HG03521 (cell line): ENCODE measurements around the gene THRAP3.
"Not testable (repeated sequence)": the region's sequence is repeated elsewhere in the genome, so short reads cannot be mapped to it uniquely, and the experiment has no call there.

Experiments used
- ATAC-seq: cut with Tn5 transposase; IDR thresholded peaks from one replicate; pipeline ENCODE4 v1.9.1; 2021; ENCODE audit warnings: mild to moderate bottlenecking, moderate library complexity; ENCODE audit not compliant: unreplicated experiment

The THRAP3 gene

DNA sequence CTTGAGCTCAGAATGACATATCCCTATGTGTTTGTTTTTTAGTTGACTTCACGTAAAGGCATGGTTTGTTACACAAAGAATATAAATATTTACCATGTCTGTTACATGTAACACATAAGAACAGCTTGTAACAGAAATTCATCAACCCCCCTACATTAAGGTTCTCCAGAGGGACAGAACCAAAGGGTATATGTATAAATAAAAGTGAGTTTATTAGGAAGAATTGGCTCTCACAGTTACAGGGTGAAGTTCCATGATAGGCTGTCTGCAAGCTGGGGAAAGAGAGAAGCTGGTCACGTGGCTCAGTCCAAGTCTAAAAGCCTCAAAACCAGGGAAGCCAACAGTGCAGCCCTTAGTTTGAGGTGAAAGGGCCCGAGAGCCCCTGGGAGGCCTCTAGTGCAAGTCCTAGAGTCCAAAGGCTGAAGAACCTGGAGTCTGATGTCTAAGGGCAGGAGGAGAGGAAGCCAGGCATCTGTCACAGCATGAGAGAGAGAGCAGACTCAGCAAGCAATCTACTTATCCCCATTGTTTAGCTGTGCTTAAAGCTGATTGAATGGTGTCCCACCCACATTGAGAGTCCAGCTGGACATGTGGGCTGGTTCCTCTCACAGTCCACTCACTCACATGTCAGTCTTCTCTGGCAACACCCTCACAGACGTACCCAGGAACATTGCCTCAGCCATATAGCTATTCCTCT is 15.8 kb downstream of the THRAP3 start:
- no peak for ATAC-seq

DNA sequence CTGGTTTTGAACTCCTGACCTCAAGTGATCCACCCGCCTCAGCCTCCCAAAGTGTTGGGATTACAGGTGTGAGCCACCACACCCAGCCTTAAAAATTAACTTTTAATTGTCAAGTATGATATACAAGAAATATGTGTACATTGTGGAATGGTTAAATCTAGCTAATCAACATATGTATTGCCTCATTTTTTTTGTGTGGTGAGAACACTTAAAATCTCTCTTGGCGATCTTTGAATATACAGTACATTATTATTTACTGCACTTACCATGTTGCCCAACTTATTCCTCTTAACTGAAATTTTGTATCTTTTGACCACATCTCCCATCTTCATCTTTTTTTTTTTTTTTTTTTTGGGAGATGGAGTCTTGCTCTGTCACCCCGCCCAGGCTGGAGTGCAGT is 23.3 kb downstream of the THRAP3 start:
- no peak for ATAC-seq

DNA sequence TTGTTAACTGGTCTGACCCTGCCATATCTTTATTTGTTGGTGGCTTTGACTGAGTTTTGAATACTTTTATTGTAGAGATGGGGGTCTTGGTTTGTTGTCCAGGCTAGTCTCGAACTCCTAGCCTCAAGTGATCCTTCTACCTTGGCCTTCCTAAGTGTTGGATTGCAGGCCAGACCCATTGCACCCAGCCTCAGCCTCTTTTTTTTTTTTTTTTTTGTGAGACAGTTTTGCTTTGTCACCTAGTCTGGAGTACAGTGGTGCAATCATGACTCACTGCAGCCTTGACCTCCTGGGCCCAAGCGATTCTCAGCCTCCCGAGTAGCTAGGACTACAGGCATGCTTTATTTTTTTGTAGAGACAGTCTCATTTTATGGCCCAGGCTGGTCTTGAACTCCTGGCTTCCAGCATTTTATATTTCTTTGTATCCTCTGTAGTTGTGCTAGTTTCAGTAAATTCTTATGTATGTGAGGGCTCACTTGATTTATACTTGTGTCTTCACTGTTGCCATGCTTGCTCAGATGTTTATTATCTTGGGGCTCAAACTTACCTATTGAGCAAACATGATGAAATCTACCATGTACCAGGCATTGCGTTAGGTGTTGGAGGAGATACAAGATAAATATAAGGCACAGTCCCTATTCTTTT is 24.1 kb downstream of the THRAP3 start:
- no peak for ATAC-seq

DNA sequence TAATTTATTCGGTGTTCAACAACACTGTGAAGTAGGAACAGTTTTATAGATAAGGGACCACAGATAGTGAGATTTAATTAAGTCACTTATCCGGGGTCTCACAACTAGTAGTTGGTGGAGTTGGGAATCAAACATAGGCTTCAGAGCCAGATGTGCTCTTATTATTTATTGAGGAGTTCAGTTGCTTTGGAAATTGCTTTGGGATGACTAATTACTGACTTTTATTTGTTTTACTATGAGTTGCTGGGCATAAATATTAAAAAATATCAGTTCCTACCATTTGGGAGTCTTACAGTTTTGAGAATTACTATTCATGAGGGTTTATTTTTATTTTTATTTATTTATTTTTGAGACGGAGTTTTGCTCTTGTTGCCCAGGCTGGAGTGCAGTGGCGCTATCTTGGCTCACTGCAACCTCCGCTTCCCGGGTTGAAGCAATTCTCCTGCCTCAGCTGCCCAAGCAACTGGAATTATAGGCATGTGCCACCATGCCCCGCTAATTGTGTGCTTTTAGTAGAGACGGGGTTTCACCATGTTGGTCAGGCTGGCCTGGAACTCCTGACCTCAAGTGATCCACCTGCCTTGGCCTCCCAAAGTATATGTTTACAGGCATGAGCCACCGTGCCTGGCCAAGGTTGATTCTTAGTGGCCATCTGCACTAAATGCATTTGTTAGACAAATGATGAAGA is 27.7 kb downstream of the THRAP3 start:
- no peak for ATAC-seq

DNA sequence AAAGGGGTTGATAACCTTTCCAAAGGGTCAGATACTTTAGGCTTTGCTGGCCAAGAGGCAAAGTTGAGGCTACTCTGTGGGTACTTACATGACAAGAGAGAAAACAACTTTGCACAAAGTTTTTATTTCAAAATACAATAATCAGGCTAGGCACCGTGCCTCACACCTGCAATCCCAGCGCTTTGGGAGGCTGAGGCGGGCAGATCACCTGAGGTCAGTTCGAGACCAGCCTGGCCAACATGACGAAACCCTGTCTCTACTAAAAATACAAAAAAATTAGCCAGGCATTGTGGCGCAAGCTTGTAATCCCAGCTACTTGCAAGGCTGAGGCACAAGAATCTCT is 28.2 kb downstream of the THRAP3 start:
- not testable (repeated sequence) for ATAC-seq

DNA sequence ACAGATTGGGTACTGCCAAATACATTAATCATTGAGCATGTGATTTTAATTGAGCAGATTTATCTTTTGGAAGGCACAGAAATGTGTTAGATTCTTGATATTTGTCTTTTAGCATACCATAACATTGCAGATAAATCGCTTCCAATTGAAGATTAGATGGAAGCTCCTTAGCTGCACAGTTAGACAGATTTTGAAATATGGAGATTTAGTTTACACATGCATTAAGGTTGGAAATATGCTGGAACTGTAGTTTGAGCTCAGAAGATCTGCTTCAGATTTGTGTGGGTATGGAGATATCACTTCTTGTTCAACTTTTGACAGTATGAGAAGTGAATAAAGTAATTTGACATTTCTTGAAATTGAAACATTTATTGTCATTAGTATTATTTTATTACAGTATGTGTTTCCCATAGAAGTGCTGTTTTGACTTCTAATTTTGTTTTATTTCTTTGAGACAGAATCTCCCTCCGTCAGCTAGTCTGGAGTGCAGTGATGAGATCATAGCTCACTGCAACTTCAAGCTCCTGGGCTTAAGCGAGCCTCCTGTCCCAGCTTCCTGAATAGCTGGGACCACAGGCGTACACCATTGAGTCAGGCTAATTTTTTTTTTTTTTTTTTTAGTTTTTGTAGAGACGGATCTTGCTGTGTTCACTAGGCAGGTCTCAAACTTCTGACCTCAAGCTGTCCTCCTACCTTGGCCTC is 29.1 kb downstream of the THRAP3 start:
- no peak for ATAC-seq

DNA sequence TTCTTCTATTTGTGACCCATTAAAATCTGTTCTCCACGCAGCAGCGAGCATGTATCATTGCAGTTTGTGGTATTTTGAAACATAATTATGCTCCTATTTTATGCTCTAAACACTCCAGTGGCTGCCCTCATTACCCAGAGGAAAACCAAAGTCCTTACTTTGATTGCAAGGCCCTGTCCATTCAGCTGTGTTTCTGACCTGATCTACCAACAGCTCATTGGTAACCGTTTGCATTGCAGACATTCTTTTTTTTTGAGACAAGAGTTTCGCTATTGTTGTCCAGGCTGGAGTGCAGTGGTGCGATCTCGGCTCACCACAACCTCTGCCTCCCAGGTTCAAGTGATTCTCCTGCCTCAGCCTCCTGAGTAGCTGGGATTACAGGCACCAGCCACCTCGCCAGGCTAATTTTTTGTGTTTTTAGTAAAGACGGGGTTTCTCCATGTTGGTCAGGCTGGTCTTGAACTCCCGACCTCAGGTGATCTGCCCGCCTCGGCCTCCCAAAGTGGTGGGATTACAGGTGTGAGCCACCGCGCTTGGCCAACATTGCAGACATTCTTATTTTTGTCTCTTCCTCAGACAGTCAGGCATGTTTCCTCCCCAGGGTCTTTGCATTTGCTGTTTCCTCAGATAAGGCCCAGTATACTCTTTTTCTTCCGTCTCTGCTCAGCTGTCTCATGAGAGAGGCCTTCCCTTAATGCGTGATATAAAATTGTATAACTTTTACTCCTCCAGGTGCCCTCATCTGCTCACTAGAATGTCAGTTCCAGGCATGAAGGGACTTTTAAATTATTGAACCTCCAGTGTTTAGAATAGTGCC is 32.5 kb downstream of the THRAP3 start:
- no peak for ATAC-seq

DNA sequence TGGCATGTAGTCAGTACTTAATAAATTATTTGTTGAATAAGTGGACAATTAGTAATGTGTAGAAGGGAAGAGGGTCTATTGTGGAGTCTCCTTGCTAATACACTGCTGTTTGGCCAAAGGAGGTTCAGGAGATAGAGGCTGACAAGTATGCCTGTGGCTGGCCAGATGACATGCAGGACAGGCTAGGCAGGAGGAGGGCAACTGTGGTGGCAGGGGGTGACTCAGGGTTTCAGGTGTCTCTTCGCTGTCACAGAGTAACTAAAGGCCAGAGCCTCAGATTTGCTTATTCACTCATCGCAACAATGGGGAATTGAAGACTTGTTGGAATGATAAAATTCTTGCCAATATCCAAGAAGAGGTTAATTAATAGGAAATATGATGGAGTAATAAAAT is 33.1 kb downstream of the THRAP3 start:
- ATAC-seq = no peak

DNA sequence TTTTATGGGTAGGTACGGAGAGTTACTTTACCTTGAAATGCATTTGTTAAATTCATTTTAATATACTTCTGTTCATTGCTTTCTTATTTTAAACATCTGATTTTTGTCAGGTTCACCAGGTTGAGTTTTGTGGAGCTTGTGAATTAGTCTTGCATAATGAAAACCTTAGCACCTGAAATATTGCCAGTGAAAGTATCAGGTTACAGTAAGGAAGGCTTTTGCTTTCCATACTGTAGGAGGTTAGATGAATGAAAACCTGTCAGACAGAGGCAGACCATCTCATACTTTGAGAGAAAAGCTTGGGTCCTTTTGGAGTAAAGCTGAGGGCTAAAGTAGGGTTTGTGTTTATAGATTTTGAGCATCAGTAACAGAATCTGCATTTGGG is 34.7 kb downstream of the THRAP3 start:
- no peak for ATAC-seq

DNA sequence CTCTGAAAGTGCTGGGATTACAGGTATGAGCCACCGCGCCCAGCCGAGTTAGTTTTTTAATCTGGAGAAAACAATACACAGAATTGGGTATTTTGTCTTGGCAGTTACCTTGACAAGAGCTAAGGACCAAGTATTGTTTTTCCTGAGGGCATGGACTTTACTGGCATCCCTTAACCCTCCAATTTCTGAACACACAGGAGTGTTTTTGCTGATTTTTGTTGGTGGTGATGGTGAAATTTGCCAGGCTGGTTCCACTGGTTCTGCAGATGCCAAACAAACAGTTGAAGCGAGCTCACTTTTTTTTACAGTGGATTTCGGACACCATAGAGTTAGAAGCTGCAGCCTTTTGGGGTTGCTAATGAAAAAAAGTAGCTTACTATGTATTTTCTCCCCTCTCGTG is 44.7 kb downstream of the THRAP3 start:
- no peak for ATAC-seq

DNA sequence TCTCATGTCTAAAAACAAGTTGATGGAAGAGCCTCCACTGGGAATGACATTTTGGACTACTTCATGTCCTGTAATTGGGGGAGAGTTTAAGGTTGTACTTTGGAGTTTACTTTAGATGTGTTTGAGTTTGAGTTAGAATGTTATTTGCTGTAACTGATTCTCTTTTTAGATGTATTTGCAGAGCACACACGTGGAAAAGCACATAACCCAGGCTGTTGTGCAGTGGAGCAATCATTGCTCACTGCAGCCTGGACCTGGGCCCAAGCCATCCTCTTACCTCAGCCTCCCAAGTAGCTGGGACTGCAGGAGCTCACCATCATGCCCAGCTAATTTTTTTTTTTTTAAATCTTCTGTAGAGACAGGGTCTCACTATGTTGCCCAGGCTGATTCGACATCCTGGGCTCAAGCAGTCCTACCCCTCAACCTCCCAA is 45.2 kb downstream of the THRAP3 start:
- ATAC-seq = no peak

DNA sequence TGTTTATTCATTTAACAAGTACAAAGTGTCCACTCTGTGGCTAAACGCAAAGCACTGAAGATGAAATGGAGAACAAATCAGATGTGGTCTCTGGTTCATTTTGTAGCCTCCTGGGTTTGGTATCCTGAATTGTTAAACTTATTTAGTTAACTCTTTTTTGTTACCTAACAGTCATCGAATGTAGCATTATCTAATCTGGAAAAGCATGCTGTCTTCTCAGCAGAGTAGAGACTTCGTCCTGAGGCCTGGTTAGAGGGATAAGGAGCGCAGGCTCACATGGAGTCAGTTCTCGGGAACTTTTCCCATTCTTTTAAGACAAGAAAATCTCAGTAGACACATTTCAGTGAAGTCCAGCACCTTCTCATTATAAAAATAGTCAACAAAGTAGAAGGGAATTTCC is 48.8 kb downstream of the THRAP3 start:
- no peak for ATAC-seq

DNA sequence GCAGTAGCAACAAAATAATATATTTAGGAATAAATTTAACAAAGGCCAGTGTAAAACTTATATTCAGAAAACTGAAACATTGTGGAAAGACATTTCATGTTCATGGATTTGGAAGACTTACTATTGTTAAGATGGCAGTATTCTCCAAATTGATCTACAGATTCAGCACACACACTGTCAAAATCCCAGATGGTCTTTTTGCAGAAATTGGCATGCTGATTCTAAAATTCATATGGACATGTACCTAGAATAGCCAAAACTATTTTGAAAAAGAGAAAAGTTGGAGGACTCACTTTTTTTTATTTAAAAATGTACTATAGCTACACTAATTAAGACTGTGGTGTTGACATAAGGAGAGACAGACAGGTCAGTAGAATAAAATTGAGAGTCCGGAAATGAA is 50.0 kb downstream of the THRAP3 start:
- no peak for ATAC-seq

DNA sequence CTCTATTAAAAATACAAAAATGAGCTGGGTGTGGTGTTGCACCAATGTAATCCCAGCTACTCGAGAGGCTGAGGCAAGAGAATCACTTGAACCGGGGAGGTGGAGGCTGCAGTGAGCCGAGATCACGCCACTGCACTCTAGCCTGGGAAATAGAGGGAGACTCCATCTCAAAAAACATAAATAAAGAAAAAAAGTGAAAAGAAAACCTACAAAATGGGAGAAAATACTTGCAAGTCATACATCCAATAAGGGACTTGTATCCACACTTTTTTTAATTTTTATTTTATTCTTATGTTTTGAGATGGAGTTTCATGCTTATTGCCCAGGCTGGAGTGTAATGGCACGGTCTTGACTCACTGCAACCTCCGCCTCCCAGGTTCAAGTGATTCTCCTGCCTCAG is 52.4 kb downstream of the THRAP3 start:
- no peak for ATAC-seq

DNA sequence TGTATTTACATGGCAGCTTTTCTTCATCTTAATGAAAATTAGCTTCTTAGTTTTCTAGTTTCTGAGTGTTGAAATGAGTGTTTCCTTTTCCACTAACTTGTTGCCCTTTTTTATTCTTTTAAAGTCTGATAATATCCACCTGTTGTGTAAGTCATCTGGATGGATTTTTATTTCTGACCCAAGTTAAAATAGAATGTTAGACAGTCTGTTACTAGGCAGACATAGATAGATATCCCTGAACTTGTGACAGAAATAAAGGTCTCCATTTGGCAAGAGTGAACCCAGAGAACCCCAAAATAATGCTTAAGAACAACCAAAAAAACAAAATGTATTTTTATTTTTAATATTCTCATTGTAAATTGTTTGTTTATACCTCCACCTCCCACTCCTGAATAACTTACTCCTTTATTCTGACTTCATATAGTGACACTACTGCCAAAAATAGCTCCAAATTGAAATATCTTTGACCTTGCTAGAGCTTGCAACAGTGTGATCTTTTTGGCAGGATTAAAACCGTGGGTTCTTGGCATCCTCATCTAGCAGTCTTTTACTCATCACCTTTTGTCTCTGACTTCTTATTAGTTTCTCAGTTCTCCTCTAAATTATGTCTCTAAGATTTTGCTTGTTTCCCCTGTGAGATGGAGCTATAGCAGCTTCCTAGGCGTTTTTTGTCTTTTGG is 55.0 kb downstream of the THRAP3 start:
- no peak for ATAC-seq

DNA sequence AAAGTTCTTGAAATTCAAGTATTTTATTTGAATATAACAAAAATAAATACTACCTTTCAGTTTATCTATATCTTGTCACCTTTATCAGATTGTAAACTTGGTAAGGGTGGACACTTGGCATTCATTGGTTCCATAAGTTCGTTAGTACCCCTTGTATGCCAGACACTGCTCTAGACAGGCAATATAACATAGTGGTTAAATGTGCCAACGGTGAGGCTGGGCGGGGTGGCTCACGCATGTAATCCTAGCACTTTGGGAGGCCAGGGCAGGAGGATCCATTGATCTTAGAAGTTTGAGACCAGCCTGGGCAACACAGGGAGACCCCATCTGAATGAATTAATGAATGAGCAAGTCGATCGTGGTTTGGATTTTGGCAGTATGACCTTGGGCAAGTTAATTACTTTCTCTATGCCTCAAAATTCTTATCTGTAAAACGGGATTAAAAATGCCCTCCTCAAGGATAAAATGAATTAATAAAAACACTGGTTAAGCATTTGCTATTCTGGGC is 55.6 kb downstream of the THRAP3 start:
- no peak for ATAC-seq

DNA sequence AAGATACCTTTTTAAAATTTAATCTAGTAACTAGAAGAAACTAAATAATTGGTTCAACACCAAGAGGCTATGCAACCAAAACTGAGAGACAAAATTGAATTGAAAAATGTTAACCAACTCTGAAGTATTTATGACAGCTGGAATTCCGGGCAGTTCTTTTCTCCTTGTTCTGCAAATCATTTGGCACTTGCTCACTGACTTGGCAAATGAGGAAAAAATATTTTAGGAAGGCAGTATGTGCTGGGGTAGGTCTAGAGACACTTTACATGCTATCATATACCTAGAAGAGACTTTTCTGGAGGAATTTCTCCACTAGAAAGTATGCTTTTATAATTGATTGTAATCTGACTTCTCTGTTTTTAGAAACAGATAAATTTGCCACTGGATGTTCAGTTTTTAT is 59.8 kb downstream of the THRAP3 start:
- no peak for ATAC-seq

DNA sequence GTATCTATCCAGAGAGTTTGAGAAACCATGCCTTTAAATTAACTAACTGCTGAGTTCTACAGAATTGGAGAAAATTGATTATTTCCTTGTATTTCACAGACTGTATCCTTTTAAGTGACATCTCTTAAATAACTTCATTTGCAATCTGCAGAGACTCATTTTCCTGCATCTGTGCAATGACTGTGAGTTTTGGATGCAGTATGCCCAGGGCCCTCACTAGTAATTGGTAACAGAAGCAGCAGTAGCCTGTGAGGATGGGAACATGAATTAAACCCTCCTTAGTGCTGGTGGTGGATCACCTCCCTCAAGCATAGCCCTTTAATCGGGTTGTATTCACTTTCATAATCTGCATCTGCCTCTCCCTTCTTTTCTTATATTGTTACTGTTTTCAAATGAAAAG is 60.3 kb downstream of the THRAP3 start:
- no peak for ATAC-seq

DNA sequence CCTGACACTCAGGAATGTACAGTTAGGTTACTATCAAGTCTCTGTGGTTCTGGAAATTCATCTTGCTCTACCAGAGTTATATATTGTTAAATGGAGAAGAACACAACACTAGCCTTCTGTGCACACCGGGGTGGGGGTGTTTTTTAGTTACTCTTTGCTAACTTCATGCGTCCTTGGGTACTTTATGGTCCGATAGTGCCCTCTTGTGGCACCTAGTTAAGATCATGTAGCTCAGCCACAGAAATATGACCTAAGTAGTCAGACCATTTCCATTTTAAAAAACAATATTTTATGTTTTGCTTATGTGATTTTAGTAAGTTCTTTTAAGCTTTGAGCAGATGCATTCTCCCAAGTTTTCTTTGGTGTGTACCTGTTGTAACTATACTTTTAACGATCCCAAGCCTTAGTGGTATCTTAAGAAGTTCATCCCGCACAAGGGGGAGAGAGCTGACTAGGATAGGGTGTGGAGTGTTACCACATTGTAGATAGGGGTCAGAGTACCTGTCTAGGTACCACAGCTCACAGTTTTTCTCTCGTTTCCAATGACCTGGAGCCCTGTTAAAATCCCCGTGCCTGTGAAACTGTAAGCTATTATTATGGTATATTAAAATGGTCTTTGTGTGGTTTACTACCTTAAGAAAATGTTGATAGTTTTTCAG is 61.3 kb downstream of the THRAP3 start:
- no peak for ATAC-seq

DNA sequence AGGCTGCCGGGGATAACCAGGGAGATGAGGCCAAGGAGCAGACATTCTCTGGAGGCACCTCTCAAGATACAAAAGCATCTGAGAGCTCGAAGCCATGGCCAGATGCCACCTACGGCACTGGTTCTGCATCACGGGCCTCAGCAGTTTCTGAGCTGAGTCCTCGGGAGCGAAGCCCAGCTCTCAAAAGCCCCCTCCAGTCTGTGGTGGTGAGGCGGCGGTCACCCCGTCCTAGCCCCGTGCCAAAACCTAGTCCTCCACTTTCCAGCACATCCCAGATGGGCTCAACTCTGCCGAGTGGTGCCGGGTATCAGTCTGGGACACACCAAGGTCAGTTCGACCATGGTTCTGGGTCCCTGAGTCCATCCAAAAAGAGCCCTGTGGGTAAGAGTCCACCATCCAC is 62.6 kb downstream of the THRAP3 start:
- no peak for ATAC-seq
